Kidney glomerular epithelial cell (primary cell): ENCODE measurements around the gene ZNF112.
A peak's percentile ranks its signal among the peaks of the same experiment; 100 is the strongest.
"Not testable (repeated sequence)": the region's sequence is repeated elsewhere in the genome, so short reads cannot be mapped to it uniquely, and the experiment has no call there.

Experiments
- DNase-seq: peaks from one replicate; lab custom pipeline; 2025; lab: John Stamatoyannopoulos, UW

The ZNF112 gene

GRCh38 chr19:44356383-44357111 lies at the start of gene ZNF112:
Gene ZNF112, minus strand, starts transcription at chr19:44356680. Its CDS starts 16,141 bp downstream, at chr19:44340539.
- peak; percentile 82 for DNase-seq

GRCh38 chr19:44401139-44402115 lies 44.9 kb upstream of the ZNF112 start, which contains the start of gene ZNF285:
Gene ZNF285, minus strand, starts transcription at chr19:44401608. Its CDS starts 4,395 bp downstream, at chr19:44397213.
- DNase-seq: no peak

GRCh38 chr19:44389268-44389667 lies 32.8 kb upstream of the ZNF112 start:
- DNase-seq: not testable (repeated sequence)

GRCh38 chr19:44374789-44375188 lies 18.3 kb upstream of the ZNF112 start:
- no peak for DNase-seq

- no peak for DNase-seq
Measured at GRCh38 chr19:44371815-44372480, 15.5 kb upstream of the ZNF112 start.

GRCh38 chr19:44367024-44367423 lies 10.5 kb upstream of the ZNF112 start:
- DNase-seq: no peak

- no peak for DNase-seq
Measured at GRCh38 chr19:44346556-44346955, 9.9 kb downstream of the ZNF112 start.

GRCh38 chr19:44345959-44346358 lies 10.5 kb downstream of the ZNF112 start:
- DNase-seq: no peak

- DNase-seq: no peak
Measured at GRCh38 chr19:44344255-44344654, 12.2 kb downstream of the ZNF112 start.

- no peak for DNase-seq
Measured at GRCh38 chr19:44341794-44342193, 14.7 kb downstream of the ZNF112 start.

- DNase-seq: not testable (repeated sequence)
Measured at GRCh38 chr19:44334639-44335038, 21.8 kb downstream of the ZNF112 start.

GRCh38 chr19:44332145-44332544 lies 24.3 kb downstream of the ZNF112 start:
- DNase-seq: no peak

- no peak for DNase-seq
Measured at GRCh38 chr19:44315883-44316282, 40.6 kb downstream of the ZNF112 start.

GRCh38 chr19:44313231-44313630 lies 43.2 kb downstream of the ZNF112 start:
- DNase-seq: no peak

- no peak for DNase-seq
Measured at GRCh38 chr19:44308011-44308410, 48.5 kb downstream of the ZNF112 start.

- DNase-seq: no peak
Measured at GRCh38 chr19:44306283-44306682, 50.2 kb downstream of the ZNF112 start.

- no peak for DNase-seq
Measured at GRCh38 chr19:44305457-44305856, 51.0 kb downstream of the ZNF112 start.

- peak; percentile 97 for DNase-seq
Measured at GRCh38 chr19:44304659-44305193, 51.8 kb downstream of the ZNF112 start, which contains the start of gene ZNF235. Gene ZNF235, minus strand, starts transcription at chr19:44305025. Its CDS starts 1,621 bp downstream, at chr19:44303404.

GRCh38 chr19:44303976-44304568 lies 52.4 kb downstream of the ZNF112 start:
- DNase-seq: peak; percentile 51

- peak; percentile 26 for DNase-seq
Measured at GRCh38 chr19:44303320-44303719, 53.2 kb downstream of the ZNF112 start.

GRCh38 chr19:44284968-44285367 lies 71.5 kb downstream of the ZNF112 start:
- DNase-seq: no peak
